K562 (cell line): ENCODE results near the gene SMCO1. TPM values are rescaled to one million over a fixed set of nuclear protein-coding genes. Genes with fewer than 3 reads are reported as not detected.

Source experiments
- C11orf30 ChIP-seq: fragments of 450-650 bp; IDR thresholded peaks from 2 replicates; pipeline ENCODE4 v1.6.1; 2016; ENCODE audit warnings: low read depth, mild to moderate bottlenecking
- TFAP4 ChIP-seq: sonication (generic); formaldehyde crosslinking; IDR thresholded peaks from 2 replicates; pipeline ENCODE4 v1.8.0; 2022; ENCODE audit warnings: missing genetic modification reagents, mild to moderate bottlenecking, moderate library complexity, borderline replicate concordance
- ZFP36 ChIP-seq: fragments of 150-350 bp; IDR thresholded peaks from 2 replicates; pipeline ENCODE4 v1.6.1; 2018; ENCODE audit warnings: low read length, low read depth; ENCODE audit not compliant: partially characterized antibody
- polyA plus RNA-seq, 8 experiments: library from polyadenylated mRNA; depleted of rRNA in 4 of 8; stranded (reverse) in 5 of 8; unstranded in 3 of 8; fragments of >200 nt; fragmentation: Nextera tagmentation in 2 of 8; fragmentation: Illumina TruSeq in 1 of 8; extraction: Ambion mirVana in 2 of 8; extraction: Trizol in 1 of 8; gene quantifications; 2 replicates each; pipeline versions ENCODE4 v1.2.1 to v1.2.3, GENCODE V29; 2011 to 2014; ENCODE audit warnings: inconsistent platforms in 1 of 8, missing spikeins in 1 of 8
- total RNA-seq, 7 experiments: library from RNA; depleted of rRNA in 6 of 7; stranded (reverse); fragments of >200 nt in 6 of 7; fragmentation: Illumina TruSeq in 2 of 7; extraction: Trizol in 2 of 7; gene quantifications; 2 replicates each; pipeline versions ENCODE4 v1.2.1 to v1.2.3, GENCODE V29; 2011 to 2021; ENCODE audit warnings: low replicate concordance in 1 of 7
- TF ChIP-seq, protein P1 (sequence below): fragments of 450-650 bp; IDR thresholded peaks from 2 replicates; pipeline ENCODE4 v1.6.1; 2017; ENCODE audit warnings: antibody characterized with exemption, mild to moderate bottlenecking

SMCO1 gene
- total and polyA plus RNA-seq, 9 of the 15 experiments (the other 6 are each of a cell fraction or from before 2014, with no cell fraction given): 0.05 to 0.35 (median 0.12) TPM; not detected in 5

DNA sequence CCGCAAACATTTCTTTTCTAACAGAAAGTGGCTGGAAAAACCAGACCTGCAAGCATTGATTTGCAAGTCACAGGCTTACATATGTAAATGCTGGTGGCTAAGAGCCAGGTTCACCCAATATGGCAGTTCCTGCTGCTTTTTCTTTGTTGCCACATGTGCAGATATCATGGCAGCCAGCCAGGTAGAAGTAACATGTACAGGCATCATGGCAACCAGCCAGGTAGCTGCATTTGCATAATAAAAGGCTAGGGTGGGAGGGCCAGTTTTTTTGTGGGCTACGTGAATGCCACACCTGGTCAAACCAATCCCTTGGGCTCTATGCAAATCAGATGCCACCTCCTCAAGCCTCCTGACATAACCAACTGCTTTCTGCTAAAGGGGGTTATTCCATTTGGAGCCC lies 2.8 kb upstream of the SMCO1 start (continued):
- TF ChIP-seq, protein P1, sequence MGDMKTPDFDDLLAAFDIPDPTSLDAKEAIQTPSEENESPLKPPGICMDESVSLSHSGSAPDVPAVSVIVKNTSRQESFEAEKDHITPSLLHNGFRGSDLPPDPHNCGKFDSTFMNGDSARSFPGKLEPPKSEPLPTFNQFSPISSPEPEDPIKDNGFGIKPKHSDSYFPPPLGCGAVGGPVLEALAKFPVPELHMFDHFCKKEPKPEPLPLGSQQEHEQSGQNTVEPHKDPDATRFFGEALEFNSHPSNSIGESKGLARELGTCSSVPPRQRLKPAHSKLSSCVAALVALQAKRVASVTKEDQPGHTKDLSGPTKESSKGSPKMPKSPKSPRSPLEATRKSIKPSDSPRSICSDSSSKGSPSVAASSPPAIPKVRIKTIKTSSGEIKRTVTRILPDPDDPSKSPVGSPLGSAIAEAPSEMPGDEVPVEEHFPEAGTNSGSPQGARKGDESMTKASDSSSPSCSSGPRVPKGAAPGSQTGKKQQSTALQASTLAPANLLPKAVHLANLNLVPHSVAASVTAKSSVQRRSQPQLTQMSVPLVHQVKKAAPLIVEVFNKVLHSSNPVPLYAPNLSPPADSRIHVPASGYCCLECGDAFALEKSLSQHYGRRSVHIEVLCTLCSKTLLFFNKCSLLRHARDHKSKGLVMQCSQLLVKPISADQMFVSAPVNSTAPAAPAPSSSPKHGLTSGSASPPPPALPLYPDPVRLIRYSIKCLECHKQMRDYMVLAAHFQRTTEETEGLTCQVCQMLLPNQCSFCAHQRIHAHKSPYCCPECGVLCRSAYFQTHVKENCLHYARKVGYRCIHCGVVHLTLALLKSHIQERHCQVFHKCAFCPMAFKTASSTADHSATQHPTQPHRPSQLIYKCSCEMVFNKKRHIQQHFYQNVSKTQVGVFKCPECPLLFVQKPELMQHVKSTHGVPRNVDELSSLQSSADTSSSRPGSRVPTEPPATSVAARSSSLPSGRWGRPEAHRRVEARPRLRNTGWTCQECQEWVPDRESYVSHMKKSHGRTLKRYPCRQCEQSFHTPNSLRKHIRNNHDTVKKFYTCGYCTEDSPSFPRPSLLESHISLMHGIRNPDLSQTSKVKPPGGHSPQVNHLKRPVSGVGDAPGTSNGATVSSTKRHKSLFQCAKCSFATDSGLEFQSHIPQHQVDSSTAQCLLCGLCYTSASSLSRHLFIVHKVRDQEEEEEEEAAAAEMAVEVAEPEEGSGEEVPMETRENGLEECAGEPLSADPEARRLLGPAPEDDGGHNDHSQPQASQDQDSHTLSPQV: peak; percentile 14; the same call in 1 of the 2 replicates
- TF ChIP-seq C11orf30 (0 out of 2 replicates have a peak, but pooled peaks have one; percentile 23), TFAP4 (0 out of 2 replicates have a peak, but pooled peaks have one; percentile 27), ZFP36 (peak; percentile 21)
